Heart right ventricle (tissue), 16 donors: ENCODE results near the gene SCLT1. TPM values are rescaled to one million over a fixed set of nuclear protein-coding genes. Genes with fewer than 3 reads are reported as not detected.

Experiments
- ATAC-seq, 8 donors: fragments of 200-7000 bp; cut with Tn5 transposase; one replicate each; pipeline ENCODE4 v1.9.1; 2020; ENCODE audit warnings: mild to moderate bottlenecking in 8 of 8, moderate library complexity in 8 of 8, moderate number of reproducible peaks in 1 of 8
- DNase-seq, 2 donors: peaks; one replicate each; pipeline ENCODE4 v3.0.0-alpha.2; 2020
- H3K27ac ChIP-seq, 10 donors: fragments of 200-600 bp; sonication (generic) in 2 of 10; one replicate each; pipeline versions ENCODE4 v1.5.0 to v1.8.0; 2020 to 2022; ENCODE audit warnings: mild to moderate bottlenecking in 3 of 10
- H3K27me3 ChIP-seq, 7 donors: fragments of 200-600 bp; one replicate each; pipeline ENCODE4 v1.8.0; 2021 to 2022; ENCODE audit warnings: mild to moderate bottlenecking in 2 of 7
- H3K36me3 ChIP-seq, 9 donors: fragments of 200-600 bp; sonication (generic) in 1 of 9; one replicate each; pipeline versions ENCODE4 v1.5.0 to v1.8.0; 2020 to 2022; ENCODE audit warnings: mild to moderate bottlenecking in 2 of 9
- H3K4me1 ChIP-seq, 9 donors: fragments of 200-600 bp; sonication (generic) in 1 of 9; one replicate each; pipeline versions ENCODE4 v1.5.0 to v1.8.0; 2020 to 2022; ENCODE audit warnings: mild to moderate bottlenecking in 4 of 9
- H3K4me3 ChIP-seq, 10 donors: fragments of 200-600 bp; sonication (generic) in 2 of 10; one replicate each; pipeline versions ENCODE4 v1.5.0 to v1.8.0; 2020 to 2022; ENCODE audit warnings: mild to moderate bottlenecking in 7 of 10, moderate library complexity in 2 of 10
- H3K9me3 ChIP-seq, 11 donors: fragments of 200-600 bp in 10 of 11; sonication (generic) in 2 of 11; one replicate each; pipeline versions ENCODE4 v1.5.0 to v1.8.0; 2013 to 2022; ENCODE audit warnings: mild to moderate bottlenecking in 2 of 11, control low read depth in 1 of 11, moderate library complexity in 1 of 11
- CTCF ChIP-seq, 9 donors: fragments of 200-600 bp; sonication (generic) in 2 of 9; IDR thresholded peaks; one replicate each; pipeline versions ENCODE4 v1.5.0 to v1.8.0; 2021 to 2022; ENCODE audit warnings: antibody characterized with exemption in 9 of 9, mild to moderate bottlenecking in 5 of 9, moderate library complexity in 1 of 9
- WGBS, 2 donors: extraction: QIAGEN DNeasy Blood & Tissue Kit; methylation state at CpG; one replicate each; pipeline ENCODE4 v1.1.7; 2013; ENCODE audit warnings: inconsistent platforms in 1 of 2; 5-methylcytosine and 5-hydroxymethylcytosine counted together
- intact Hi-C, 10 donors: fragments of 100-400 bp; cut with DNase I; formaldehyde crosslinking; loops; one replicate each; pipeline versions ENCODE4 v1.11.1 to v1.14.2; 2022
- polyA plus RNA-seq, 2 donors: library from polyadenylated mRNA; stranded (reverse); fragments of 200-250 nt; gene quantifications; one replicate each; pipeline ENCODE4 v1.2.3, GENCODE V29; 2013
- total RNA-seq, 10 donors: library from RNA; stranded (reverse); fragmentation: NEBNext Ultra II Directional in 3 of 10; extraction: Animal tissue kit (Norgen Biotek cat#: 25700) in 3 of 10; gene quantifications; one replicate each; pipeline versions ENCODE4 v1.2.1 to v1.2.4, GENCODE V29; 2021 to 2023
- donor health status: Arrhythmogenic right ventricular cardiomyopathy.
- donor health status: ischemic (EF 13 %, LVEDD 7.1; RV severe dilation, severe dysfunction).
- donor health status: healthy with polysubstance abuse.
- donor health status: DM: no; HTN: yes; CAD: no.
- donor health status: DM: no; HTN: no; CAD: no.
- donor health status: ischemic (EF 25% LVEDD 6.9; RV normal size, moderate dysfunction).
- donor health status: ischemic (EF 25% LVEDD 5.7; RV mildly dilated, moderate dysfunction).
- donor health status: healthy.
- donor health status: DM: yes; HTN: yes; CAD: no.
- donor health status: Ischemic cardiomyopathy.
- donor health status: ischemic (EF 35%, LVEDD 5.7; RV mildly dilated, moderate dysfunction).
- donor health status: nonischemic (EF 11% LVEDD 7.7; RV severe dilation, severe dysfunction).
- donor health status: DM: yes; HTN: yes; CAD: no.
- donor health status: PGD.
- donor health status: ischemic (EF 29% LVEDD 5.4; RV normal size, mild dysfunction).
- donor health status: nonischemic (EF 23%, LVEDD 6.1; RV moderate dilation, normal function).

Gene SCLT1
- total and polyA plus RNA-seq, 12 donors: 3.0 to 12.4 (median 9.9) TPM

- DNase-seq (no peak), ATAC-seq (no peak)
- Histone ChIP-seq H3K4me3 (no peak overlapping the region), H3K9me3 (no peaks in the 10 kb centered on the region), H3K36me3 (peaks cover 0 to 33% (median 0%) of the 10 kb centered on the region in 9 donors), H3K27ac (no peak overlapping the region), H3K27me3 (no peaks in the 10 kb centered on the region), H3K4me1 (no peaks in the 10 kb centered on the region)
- intact Hi-C loops: no loop called here
- WGBS, 2 donors: 94 to 96% methylated on average over 4 of the region's 4 CpGs
- TF ChIP-seq CTCF (IDR thresholded peaks at IDR 0.05): no peak
Observed at GRCh38 chr4:128877934-128878333, 215.4 kb downstream of the SCLT1 start.

- no peak for ATAC-seq
- DNase-seq: no peak
- Histone ChIP-seq H3K9me3 (no peaks in the 10 kb centered on the region), H3K27ac (no peak overlapping the region), H3K4me1 (peaks cover 0 to 7% (median 0%) of the 10 kb centered on the region in 9 donors), H3K36me3 (peaks cover 0 to 50% (median 11%) of the 10 kb centered on the region in 9 donors), H3K4me3 (no peak overlapping the region), H3K27me3 (no peaks in the 10 kb centered on the region)
- WGBS, 2 donors: 76 to 77% methylated on average over 2 of the region's 2 CpGs
- TF ChIP-seq CTCF (IDR thresholded peaks at IDR 0.05): no peak
- intact Hi-C loops: no loop called here
Observed at GRCh38 chr4:128876200-128876599, 217.1 kb downstream of the SCLT1 start.

- Histone ChIP-seq H3K27ac (no peak overlapping the region), H3K27me3 (no peaks in the 10 kb centered on the region), H3K9me3 (no peaks in the 10 kb centered on the region), H3K4me3 (no peak overlapping the region), H3K4me1 (peaks cover 0 to 7% (median 0%) of the 10 kb centered on the region in 9 donors), H3K36me3 (peaks cover 0 to 92% (median 20%) of the 10 kb centered on the region in 9 donors)
- 77 to 86% methylated on average over 9 of the region's 9 CpGs for WGBS, 2 donors
- no peak for DNase-seq
- no peak for TF ChIP-seq CTCF (IDR thresholded peaks at IDR 0.05)
- intact Hi-C loops: no loop called here
- ATAC-seq: peak in 1 of 8 donors; percentile 33
Observed at GRCh38 chr4:128871948-128872347, 221.4 kb downstream of the SCLT1 start.

GRCh38 chr4:128869776-128870509 is 223.4 kb downstream of the SCLT1 start:
- intact Hi-C loops: loop anchor here in 6 of 10 donors (10.0 kb wide), 5 partner anchors 65 to 675 kb away; partner anchors contain the start of gene JADE1 (in 1 of the 6)

More at GRCh38 chr4:128869776-128870509, 223.4 kb downstream of the SCLT1 start:
- H3K27me3 ChIP-seq: no peaks in the 10 kb centered on the region
- TF ChIP-seq CTCF (IDR thresholded peaks at IDR 0.05): no peak
- DNase-seq (no peak), ATAC-seq (no peak)
- 94 to 99% methylated on average over 2 of the region's 2 CpGs for WGBS, 2 donors
- H3K36me3 ChIP-seq: peaks cover 0 to 97% (median 22%) of the 10 kb centered on the region in 9 donors
- H3K4me1 ChIP-seq: peaks cover 0 to 7% (median 0%) of the 10 kb centered on the region in 9 donors
- no peak overlapping the region for H3K4me3 ChIP-seq
- no peak overlapping the region for H3K27ac ChIP-seq
- H3K9me3 ChIP-seq: no peaks in the 10 kb centered on the region
